Cardiac muscle cell (in vitro differentiated cells and primary cell): ENCODE measurements around the gene SPOCK2. TPM values are rescaled to one million over a fixed set of nuclear protein-coding genes. Genes with fewer than 3 reads are reported as not detected.
A peak's percentile ranks its signal among the peaks of the same experiment; 100 is the strongest.

Experiments
- DNase-seq, 2 donors: peaks; one replicate each; pipeline versions ENCODE4 v3.0.0 to v3.0.0-alpha.2; 2010 to 2017; ENCODE audit warnings: low read depth in 1 of 2, low spot score in 1 of 2
- H3K27ac ChIP-seq: fragments of 200-600 bp; sonication (generic); 2 replicates; pipeline ENCODE4 v1.5.1; 2016
- H3K27me3 ChIP-seq: fragments of 200-600 bp; sonication (generic); 2 replicates; pipeline ENCODE4 v1.6.0; 2016; ENCODE audit warnings: control low read depth
- H3K36me3 ChIP-seq: fragments of 200-600 bp; sonication (generic); 2 replicates; pipeline ENCODE4 v1.5.1; 2016; ENCODE audit warnings: control low read depth
- H3K4me1 ChIP-seq: fragments of 200-600 bp; sonication (generic); 2 replicates; pipeline ENCODE4 v1.8.1; 2017; ENCODE audit warnings: low read depth, mild to moderate bottlenecking, mixed run types
- H3K4me3 ChIP-seq: fragments of 200-600 bp; sonication (generic); 2 replicates; pipeline ENCODE4 v1.5.1; 2016; ENCODE audit warnings: mild to moderate bottlenecking
- H3K9me3 ChIP-seq: fragments of 200-600 bp; sonication (generic); 2 replicates; pipeline ENCODE4 v1.5.1; 2017; ENCODE audit warnings: low read depth, mild to moderate bottlenecking, control low read depth
- polyA plus RNA-seq: library from polyadenylated mRNA; unstranded; fragments of >200 nt; fragmentation: Nextera tagmentation; extraction: Ambion mirVana; gene quantifications from 2 replicates; pipeline ENCODE4 v1.2.1, GENCODE V29; 2016
- total RNA-seq: library from RNA; depleted of rRNA; stranded (reverse); fragments of >200 nt; gene quantifications from 2 replicates; pipeline ENCODE4 v1.2.3, GENCODE V29; 2016
- TF ChIP-seq, protein P1 (sequence below): IDR thresholded peaks from 2 replicates; pipeline ENCODE4 v1.5.1; 2012; ENCODE audit warnings: low read depth, mild to moderate bottlenecking, low read length

SPOCK2 gene
- total and polyA plus RNA-seq, 2 experiments from 2014 or later = 3.9 to 5.0 TPM

DNA sequence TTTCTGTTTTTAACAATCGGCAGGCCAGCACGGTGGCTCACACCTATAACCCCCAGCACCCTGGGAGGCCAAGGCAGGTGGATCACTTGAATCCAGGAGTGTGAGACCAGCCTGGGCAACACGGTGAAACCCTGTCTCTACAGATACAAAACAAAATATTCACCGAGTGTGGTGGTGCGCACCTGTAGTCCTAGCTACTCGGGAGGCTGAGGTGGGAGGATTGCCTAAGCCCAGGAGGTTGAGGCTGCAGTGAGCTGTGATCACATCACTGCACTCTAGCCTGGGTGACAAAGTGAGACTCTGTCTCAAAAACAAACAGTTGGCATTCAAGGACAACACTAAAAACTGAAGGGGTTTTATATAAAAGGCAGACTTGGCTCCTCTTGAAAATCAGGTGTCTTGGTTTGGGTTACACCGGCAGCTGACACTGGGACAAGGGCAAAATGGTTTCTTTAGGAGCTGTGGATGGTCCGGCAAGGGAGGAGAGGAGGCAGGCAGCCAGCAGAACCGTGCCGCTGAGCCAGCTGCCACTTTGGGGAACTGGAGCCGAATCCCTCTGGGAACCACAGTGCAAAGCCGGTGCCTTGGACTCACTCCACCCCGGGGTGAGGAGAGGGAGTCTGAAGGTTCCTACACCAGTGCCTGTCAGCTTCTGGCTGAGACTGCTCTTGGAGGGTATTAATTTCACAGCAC, 71.6 kb downstream of the SPOCK2 start:
- no peaks in the 10 kb centered on the region for H3K9me3 ChIP-seq
- DNase-seq = no peak
- H3K4me1 ChIP-seq = peaks cover 7% of the 10 kb centered on the region
- TF ChIP-seq, protein P1, sequence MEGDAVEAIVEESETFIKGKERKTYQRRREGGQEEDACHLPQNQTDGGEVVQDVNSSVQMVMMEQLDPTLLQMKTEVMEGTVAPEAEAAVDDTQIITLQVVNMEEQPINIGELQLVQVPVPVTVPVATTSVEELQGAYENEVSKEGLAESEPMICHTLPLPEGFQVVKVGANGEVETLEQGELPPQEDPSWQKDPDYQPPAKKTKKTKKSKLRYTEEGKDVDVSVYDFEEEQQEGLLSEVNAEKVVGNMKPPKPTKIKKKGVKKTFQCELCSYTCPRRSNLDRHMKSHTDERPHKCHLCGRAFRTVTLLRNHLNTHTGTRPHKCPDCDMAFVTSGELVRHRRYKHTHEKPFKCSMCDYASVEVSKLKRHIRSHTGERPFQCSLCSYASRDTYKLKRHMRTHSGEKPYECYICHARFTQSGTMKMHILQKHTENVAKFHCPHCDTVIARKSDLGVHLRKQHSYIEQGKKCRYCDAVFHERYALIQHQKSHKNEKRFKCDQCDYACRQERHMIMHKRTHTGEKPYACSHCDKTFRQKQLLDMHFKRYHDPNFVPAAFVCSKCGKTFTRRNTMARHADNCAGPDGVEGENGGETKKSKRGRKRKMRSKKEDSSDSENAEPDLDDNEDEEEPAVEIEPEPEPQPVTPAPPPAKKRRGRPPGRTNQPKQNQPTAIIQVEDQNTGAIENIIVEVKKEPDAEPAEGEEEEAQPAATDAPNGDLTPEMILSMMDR = no peak
- no peaks in the 10 kb centered on the region for H3K27me3 ChIP-seq
- H3K36me3 ChIP-seq = no peaks in the 10 kb centered on the region
- H3K27ac ChIP-seq = peak overlapping the region; percentile 63
- H3K4me3 ChIP-seq = no peak overlapping the region

DNA sequence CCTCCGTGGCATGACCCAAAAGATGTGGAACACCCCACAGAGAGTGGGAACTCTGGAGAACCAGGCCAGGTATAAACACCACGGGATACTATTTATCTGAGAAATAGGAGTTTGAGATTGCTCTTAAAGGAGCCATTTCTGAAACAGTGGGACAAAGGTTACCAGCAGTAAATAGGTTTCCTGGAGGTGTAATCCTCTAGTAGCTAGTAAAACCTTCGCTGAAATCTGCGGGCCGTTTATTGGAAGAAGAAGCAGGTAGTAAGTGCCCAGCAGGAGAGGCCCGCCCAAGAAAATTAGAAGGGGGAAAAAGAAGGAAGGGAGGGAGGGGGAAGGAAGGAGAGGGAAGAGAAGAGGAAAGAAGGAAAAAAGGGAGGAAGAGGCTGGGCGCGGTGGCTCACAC, 72.5 kb downstream of the SPOCK2 start:
- TF ChIP-seq, protein P1 = no peak
- no peak for DNase-seq
- no peaks in the 10 kb centered on the region for H3K27me3 ChIP-seq
- H3K4me1 ChIP-seq = peaks cover 7% of the 10 kb centered on the region
- no peak overlapping the region for H3K27ac ChIP-seq
- no peak overlapping the region for H3K4me3 ChIP-seq
- no peaks in the 10 kb centered on the region for H3K36me3 ChIP-seq
- H3K9me3 ChIP-seq = no peaks in the 10 kb centered on the region

DNA sequence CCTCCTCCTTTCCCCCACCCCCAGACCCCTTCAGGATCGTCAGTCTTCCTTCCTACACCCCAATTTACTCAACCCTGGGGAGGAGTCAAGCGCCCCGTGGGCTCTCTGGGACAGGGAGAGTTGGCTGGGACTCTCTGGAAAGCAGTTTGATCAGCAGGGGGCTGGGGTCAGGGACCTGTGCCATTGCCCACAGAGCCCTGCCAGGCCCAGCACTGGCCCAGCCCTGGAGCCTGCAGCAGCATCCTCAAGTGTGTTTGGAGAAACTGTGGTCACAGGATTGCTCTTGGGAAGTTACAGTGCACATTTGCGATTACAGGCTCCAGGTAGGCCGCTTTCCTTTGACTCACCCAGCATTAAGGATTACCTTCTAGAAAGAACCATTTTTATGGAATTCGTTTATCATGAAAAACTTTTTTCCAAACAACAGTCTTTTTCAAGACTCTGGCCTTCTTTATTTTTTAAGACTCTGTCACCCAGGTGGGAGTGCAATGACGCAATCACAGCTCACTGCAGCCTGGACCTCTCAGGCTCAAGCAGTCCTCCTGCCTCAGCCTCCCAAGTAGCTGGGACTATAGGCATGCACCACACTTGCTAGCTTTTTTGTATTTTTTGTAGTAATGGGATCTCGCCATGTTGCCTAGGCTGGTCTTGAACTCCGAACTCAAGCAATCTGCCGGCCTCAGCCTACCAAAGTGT, 73.4 kb downstream of the SPOCK2 start:
- no peak overlapping the region for H3K4me3 ChIP-seq
- DNase-seq = no peak
- no peak overlapping the region for H3K27ac ChIP-seq
- no peaks in the 10 kb centered on the region for H3K27me3 ChIP-seq
- TF ChIP-seq, protein P1 = no peak
- H3K9me3 ChIP-seq = no peaks in the 10 kb centered on the region
- peaks cover 7% of the 10 kb centered on the region for H3K4me1 ChIP-seq
- no peaks in the 10 kb centered on the region for H3K36me3 ChIP-seq

DNA sequence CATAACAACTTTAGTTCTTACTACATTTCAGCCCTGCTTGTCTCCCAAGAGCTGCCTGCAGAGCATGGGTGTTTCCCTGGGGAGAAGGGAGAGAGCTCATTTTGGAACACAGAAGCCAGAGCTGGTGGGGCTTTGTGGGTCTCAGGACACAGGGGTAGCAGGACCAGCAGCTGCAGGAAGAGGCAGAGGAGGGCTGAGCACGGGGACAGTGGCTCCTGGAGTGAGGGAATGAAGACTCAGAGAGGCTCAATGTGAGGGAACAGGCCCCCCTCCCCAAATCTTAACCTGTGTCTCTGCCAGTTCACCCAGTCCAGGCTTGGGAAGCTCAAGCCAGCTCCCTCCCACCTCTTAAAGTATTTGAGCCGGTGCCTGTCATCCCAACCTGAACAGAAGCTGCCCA, 74.2 kb downstream of the SPOCK2 start:
- H3K36me3 ChIP-seq = no peaks in the 10 kb centered on the region
- H3K27me3 ChIP-seq = no peaks in the 10 kb centered on the region
- H3K4me3 ChIP-seq = no peak overlapping the region
- H3K4me1 ChIP-seq = peaks cover 13% of the 10 kb centered on the region
- no peaks in the 10 kb centered on the region for H3K9me3 ChIP-seq
- H3K27ac ChIP-seq = no peak overlapping the region
- TF ChIP-seq, protein P1 = no peak
- DNase-seq = no peak

DNA sequence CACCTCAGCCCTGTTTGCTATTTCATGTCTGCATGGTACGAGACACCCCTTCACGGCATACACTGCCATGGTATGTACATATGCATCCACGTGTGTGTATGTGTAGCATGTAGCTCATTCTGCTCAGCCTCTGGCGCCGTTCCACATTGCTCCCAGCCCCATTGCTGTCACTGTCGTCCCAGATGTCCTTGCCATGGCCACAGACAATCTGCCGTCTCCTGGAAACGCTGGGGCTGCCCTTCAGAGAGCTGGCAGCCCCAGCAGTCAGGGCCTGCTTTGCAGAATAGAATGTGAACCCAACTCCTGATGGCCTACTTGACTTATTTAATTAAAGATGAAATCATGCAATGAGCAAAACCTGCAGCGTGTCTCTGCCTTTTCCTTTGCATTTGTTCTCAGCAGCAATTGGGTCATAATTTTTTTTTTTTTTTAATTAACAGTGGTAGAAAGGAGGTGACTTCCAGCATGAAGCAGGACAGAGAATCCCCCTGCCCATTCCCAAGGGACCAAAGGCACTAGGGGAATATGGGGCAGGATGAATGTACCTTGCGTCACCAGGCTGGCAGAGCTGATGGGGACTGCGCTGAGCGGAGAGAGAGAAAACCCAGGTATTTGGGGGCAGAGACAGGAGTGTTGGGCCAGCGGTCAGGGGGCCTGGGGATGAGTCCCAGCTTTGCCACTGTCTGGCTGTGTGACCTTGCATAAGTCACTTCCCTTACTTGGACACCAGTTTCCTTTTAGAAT, 75.0 kb downstream of the SPOCK2 start:
- Histone ChIP-seq H3K27ac (no peak overlapping the region), H3K27me3 (no peaks in the 10 kb centered on the region), H3K9me3 (no peaks in the 10 kb centered on the region), H3K4me1 (peaks cover 13% of the 10 kb centered on the region), H3K4me3 (no peak overlapping the region), H3K36me3 (no peaks in the 10 kb centered on the region)
- DNase-seq = no peak
- TF ChIP-seq, protein P1 = no peak
